GM23338 (cell line): Measurements from ENCODE around the gene KCTD14.

Experiments used
- CREB1 ChIP-seq: fragments of 250-450 bp; sonication (Bioruptor Pico); IDR thresholded peaks from 2 replicates; pipeline ENCODE4 v1.5.0; 2020; ENCODE audit warnings: low read depth, mild to moderate bottlenecking, moderate library complexity
- EZH2 ChIP-seq: fragments of 200-600 bp; sonication (generic); IDR thresholded peaks from one replicate; pipeline ENCODE4 v1.8.0; 2017; ENCODE audit warnings: antibody characterized with exemption, mild to moderate bottlenecking, low read depth; ENCODE audit not compliant: unreplicated experiment
- EZH2phosphoT487 ChIP-seq: fragments of 200-600 bp; sonication (generic); IDR thresholded peaks from one replicate; pipeline ENCODE4 v1.8.1; 2018; ENCODE audit warnings: antibody characterized with exemption; ENCODE audit not compliant: unreplicated experiment
- JUNB ChIP-seq: IDR thresholded peaks from one replicate; pipeline ENCODE4 v1.6.1; 2016; ENCODE audit warnings: antibody characterized with exemption; ENCODE audit not compliant: unreplicated experiment
- NANOG ChIP-seq: IDR thresholded peaks from 2 replicates; pipeline ENCODE4 v1.6.1; 2016; ENCODE audit warnings: antibody characterized with exemption, borderline replicate concordance
- POLR2AphosphoS5 ChIP-seq: IDR thresholded peaks from 2 replicates; pipeline ENCODE4 v1.6.1; 2016; ENCODE audit warnings: antibody characterized with exemption, low read depth
- STAT1 ChIP-seq: IDR thresholded peaks from one replicate; pipeline ENCODE4 v1.6.1; 2016; ENCODE audit warnings: antibody characterized with exemption; ENCODE audit not compliant: unreplicated experiment
- ZNF331 ChIP-seq: fragments of 250-450 bp; sonication (Bioruptor Pico); IDR thresholded peaks from 2 replicates; pipeline ENCODE4 v1.5.0; 2020; ENCODE audit warnings: low read depth, mild to moderate bottlenecking, moderate library complexity
- TF ChIP-seq, protein P1 (sequence below), 2 experiments: fragments of 200-600 bp in 1 of 2; sonication (generic) in 1 of 2; conservative IDR thresholded peaks; 2 replicates each; pipeline versions ENCODE4 v1.5.1 to v1.6.1; 2016 to 2017; ENCODE audit warnings: antibody characterized with exemption in 2 of 2, low read depth in 2 of 2, mild to moderate bottlenecking in 2 of 2, moderate library complexity in 1 of 2
- TF ChIP-seq, protein P2 (sequence below): IDR thresholded peaks from 2 replicates; pipeline ENCODE4 v1.6.1; 2016; ENCODE audit warnings: antibody characterized with exemption
- TF ChIP-seq, protein P3 (sequence below): IDR thresholded peaks from one replicate; pipeline ENCODE4 v1.6.1; 2018; ENCODE audit warnings: antibody characterized with exemption; ENCODE audit not compliant: unreplicated experiment

DNA sequence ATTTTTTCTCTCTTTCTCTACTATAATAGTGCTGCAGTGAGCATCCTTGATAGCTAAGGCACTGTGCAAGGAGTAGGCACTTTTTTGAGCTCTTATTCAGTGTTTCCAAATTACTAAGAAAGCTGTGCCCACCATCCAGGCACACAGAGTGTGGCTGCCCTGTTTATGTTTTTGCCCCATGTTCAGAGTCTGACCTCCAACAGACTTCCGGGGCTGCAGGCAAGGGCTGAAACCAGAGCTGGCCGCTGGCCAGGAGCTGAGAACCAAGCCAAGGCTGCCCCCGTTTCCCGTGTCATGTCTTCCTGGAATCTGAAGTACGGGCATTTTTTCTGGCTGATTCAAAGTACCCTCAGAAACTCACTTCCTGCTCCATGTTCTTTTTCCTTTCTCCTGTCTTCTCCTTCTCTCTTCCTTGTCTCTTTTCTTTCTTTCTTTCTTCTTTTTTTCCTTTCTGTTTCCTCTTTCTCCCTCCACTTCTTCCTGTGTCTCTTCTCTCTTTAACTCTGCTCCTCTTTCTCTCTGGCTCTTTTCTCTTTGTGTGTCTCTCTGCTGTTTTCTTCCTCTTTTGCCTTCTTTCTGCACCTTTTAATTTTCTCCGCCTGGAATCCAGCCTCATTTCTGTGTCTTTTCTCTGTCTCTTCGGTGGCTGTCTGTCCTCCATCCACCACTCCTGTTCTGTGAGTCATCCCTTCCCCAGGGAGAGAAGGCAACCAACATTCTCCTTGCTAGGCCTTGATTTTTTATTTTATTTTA, 17.0 kb upstream of the KCTD14 start:
- TF ChIP-seq, protein P1, sequence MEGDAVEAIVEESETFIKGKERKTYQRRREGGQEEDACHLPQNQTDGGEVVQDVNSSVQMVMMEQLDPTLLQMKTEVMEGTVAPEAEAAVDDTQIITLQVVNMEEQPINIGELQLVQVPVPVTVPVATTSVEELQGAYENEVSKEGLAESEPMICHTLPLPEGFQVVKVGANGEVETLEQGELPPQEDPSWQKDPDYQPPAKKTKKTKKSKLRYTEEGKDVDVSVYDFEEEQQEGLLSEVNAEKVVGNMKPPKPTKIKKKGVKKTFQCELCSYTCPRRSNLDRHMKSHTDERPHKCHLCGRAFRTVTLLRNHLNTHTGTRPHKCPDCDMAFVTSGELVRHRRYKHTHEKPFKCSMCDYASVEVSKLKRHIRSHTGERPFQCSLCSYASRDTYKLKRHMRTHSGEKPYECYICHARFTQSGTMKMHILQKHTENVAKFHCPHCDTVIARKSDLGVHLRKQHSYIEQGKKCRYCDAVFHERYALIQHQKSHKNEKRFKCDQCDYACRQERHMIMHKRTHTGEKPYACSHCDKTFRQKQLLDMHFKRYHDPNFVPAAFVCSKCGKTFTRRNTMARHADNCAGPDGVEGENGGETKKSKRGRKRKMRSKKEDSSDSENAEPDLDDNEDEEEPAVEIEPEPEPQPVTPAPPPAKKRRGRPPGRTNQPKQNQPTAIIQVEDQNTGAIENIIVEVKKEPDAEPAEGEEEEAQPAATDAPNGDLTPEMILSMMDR (conservative IDR thresholded peaks at IDR 0.05; ENCODE audit: low read depth in 2 of 2): no peak
- TF ChIP-seq POLR2AphosphoS5: no peak
- no peak for TF ChIP-seq ZNF331 (CRISPR knock-in tag)
- TF ChIP-seq, protein P2, sequence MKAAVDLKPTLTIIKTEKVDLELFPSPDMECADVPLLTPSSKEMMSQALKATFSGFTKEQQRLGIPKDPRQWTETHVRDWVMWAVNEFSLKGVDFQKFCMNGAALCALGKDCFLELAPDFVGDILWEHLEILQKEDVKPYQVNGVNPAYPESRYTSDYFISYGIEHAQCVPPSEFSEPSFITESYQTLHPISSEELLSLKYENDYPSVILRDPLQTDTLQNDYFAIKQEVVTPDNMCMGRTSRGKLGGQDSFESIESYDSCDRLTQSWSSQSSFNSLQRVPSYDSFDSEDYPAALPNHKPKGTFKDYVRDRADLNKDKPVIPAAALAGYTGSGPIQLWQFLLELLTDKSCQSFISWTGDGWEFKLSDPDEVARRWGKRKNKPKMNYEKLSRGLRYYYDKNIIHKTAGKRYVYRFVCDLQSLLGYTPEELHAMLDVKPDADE: no peak
- TF ChIP-seq CREB1 (CRISPR knock-in tag): no peak
- no peak for TF ChIP-seq EZH2
- TF ChIP-seq NANOG: no peak
- no peak for TF ChIP-seq JUNB
- TF ChIP-seq, protein P3, sequence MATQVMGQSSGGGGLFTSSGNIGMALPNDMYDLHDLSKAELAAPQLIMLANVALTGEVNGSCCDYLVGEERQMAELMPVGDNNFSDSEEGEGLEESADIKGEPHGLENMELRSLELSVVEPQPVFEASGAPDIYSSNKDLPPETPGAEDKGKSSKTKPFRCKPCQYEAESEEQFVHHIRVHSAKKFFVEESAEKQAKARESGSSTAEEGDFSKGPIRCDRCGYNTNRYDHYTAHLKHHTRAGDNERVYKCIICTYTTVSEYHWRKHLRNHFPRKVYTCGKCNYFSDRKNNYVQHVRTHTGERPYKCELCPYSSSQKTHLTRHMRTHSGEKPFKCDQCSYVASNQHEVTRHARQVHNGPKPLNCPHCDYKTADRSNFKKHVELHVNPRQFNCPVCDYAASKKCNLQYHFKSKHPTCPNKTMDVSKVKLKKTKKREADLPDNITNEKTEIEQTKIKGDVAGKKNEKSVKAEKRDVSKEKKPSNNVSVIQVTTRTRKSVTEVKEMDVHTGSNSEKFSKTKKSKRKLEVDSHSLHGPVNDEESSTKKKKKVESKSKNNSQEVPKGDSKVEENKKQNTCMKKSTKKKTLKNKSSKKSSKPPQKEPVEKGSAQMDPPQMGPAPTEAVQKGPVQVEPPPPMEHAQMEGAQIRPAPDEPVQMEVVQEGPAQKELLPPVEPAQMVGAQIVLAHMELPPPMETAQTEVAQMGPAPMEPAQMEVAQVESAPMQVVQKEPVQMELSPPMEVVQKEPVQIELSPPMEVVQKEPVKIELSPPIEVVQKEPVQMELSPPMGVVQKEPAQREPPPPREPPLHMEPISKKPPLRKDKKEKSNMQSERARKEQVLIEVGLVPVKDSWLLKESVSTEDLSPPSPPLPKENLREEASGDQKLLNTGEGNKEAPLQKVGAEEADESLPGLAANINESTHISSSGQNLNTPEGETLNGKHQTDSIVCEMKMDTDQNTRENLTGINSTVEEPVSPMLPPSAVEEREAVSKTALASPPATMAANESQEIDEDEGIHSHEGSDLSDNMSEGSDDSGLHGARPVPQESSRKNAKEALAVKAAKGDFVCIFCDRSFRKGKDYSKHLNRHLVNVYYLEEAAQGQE: no peak
- no peak for TF ChIP-seq STAT1
- TF ChIP-seq EZH2phosphoT487: no peak
